Activated CD8-positive, alpha-beta T cell treated with anti-CD3 and anti-CD28 coated beads for 36 hours (primary cell): ENCODE data around the gene MNT. TPM values are rescaled to one million over a fixed set of nuclear protein-coding genes. Genes with fewer than 3 reads are reported as not detected.

Experiments
- ATAC-seq: fragments of 200-7000 bp; cut with Tn5 transposase; one replicate; pipeline ENCODE4 v1.10.0; 2021; ENCODE audit warnings: mild to moderate bottlenecking, moderate library complexity
- CTCF ChIA-PET: fragments of 350-600 bp; sonication (Branson Sonifier 250); formaldehyde crosslinking; loops from one replicate; lab custom pipeline; 2021; ENCODE audit warnings: antibody characterized with exemption; lab: Charles Lee
- POLR2A ChIA-PET: fragments of 350-600 bp; sonication (Branson Sonifier 250); formaldehyde crosslinking; loops from one replicate; lab custom pipeline; 2021; ENCODE audit warnings: antibody characterized with exemption; lab: Charles Lee
- DNase-seq: peaks from one replicate; pipeline ENCODE4 v3.0.0-alpha.2; 2020
- H3K27ac Mint-ChIP-seq: one replicate; pipeline ENCODE4 v1.8.0; 2021; ENCODE audit warnings: mild to moderate bottlenecking, mixed read lengths
- H3K27me3 Mint-ChIP-seq: one replicate; pipeline ENCODE4 v1.8.0; 2021; ENCODE audit warnings: mixed read lengths
- H3K36me3 Mint-ChIP-seq: one replicate; pipeline ENCODE4 v1.8.0; 2021; ENCODE audit warnings: low read depth, mixed read lengths
- H3K4me1 Mint-ChIP-seq: one replicate; pipeline ENCODE4 v1.8.0; 2021; ENCODE audit warnings: low read depth, mixed read lengths
- H3K4me3 Mint-ChIP-seq: one replicate; pipeline ENCODE4 v1.8.0; 2021; ENCODE audit warnings: mild to moderate bottlenecking, moderate library complexity, mixed read lengths
- H3K9me3 Mint-ChIP-seq: one replicate; pipeline ENCODE4 v1.8.0; 2021; ENCODE audit warnings: mixed read lengths
- CTCF ChIP-seq: fragments of 200-600 bp; IDR thresholded peaks from one replicate; pipeline ENCODE4 v1.8.0; 2022; ENCODE audit warnings: antibody characterized with exemption, mild to moderate bottlenecking
- intact Hi-C: fragments of 100-400 bp; cut with micrococcal nuclease; formaldehyde crosslinking; loops from one replicate; pipeline ENCODE4 v1.10.0; 2022
- total RNA-seq, 2 experiments: library from RNA; stranded (reverse); gene quantifications; one replicate each; pipeline ENCODE4 v1.2.3, GENCODE V29; 2021

The MNT gene
- total RNA-seq, 2 experiments from 2014 or later = 21.6 to 23.1 TPM

DNA sequence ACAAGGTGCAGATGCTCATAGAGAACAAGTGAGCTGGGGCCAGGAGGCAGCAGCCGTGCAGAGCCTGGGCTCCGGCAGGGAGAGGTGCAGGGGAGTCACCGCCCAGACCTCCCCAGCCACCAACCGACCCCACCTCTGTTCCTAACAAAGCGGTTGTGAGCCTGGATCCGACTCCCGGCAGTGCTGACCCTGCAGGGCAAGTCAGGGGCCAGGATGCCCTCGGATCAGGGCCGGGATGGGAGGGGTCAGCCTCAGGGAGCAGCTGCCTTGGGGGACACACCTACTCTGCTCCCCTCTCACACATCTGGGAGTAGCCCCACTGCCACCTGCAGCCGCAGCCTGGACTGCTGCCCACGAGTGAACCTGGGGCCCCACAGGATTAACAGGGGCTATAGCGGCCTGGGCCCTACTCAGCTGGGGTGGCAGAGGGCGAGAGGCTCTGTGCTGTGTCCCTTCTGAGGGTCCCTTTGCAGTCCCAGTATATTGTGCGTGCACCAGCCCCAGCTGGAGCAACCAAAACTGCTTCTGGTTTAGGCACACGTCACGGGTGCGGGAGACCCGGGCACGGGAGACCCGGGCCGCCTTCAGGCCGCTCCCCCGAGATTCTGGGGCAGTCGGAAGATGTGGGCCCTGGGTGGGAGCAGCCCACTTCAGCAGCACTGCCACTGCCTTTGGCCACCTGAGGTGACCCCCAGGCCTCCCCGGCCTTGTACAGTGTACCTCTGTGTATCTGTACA lies 21.2 kb downstream of the MNT start:
- ChIA-PET POLR2A (interaction anchor here (1.1 to 4.3 kb wide), 2 partner anchors 11 to 32 kb away, joined by 6 to 21 read pairs; no protein-coding TSS in a partner anchor), CTCF (interaction anchor here (0.9 to 14.2 kb wide), 3 partner anchors 12 to 35 kb away, joined by 3 to 463 read pairs (median 3); no protein-coding TSS in a partner anchor)
- no peaks in the 10 kb centered on the region for H3K9me3 Mint-ChIP-seq
- no peaks in the 10 kb centered on the region for H3K27me3 Mint-ChIP-seq
- H3K27ac Mint-ChIP-seq = no peak overlapping the region
- intact Hi-C loops = no loop called here
- no peak overlapping the region for H3K4me3 Mint-ChIP-seq
- no peak for TF ChIP-seq CTCF
- no peaks in the 10 kb centered on the region for H3K4me1 Mint-ChIP-seq
- DNase-seq (no peak), ATAC-seq (no peak)
- no peaks in the 10 kb centered on the region for H3K36me3 Mint-ChIP-seq

DNA sequence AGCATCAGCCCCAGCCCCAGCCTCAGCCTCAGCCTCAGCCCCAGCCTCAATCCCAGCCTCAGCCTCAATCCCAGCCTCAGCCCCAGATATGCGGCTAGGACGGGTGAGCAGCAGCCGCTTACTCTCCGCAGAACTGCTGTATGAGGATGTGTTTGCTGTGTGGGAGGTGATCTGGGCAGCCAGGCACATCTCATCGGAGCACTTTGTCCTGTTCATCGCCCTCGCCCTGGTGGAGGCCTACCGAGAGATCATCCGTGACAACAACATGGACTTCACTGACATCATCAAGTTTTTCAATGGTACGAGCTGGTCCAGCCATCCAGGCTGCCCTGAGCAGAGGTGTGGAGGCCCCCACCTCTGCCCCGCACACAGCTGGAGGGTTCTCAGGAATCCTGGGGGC lies 22.0 kb downstream of the MNT start:
- intact Hi-C loops = no loop called here
- Mint-ChIP-seq H3K9me3 (no peaks in the 10 kb centered on the region), H3K36me3 (no peaks in the 10 kb centered on the region), H3K27ac (no peak overlapping the region), H3K4me1 (no peaks in the 10 kb centered on the region), H3K4me3 (no peak overlapping the region), H3K27me3 (no peaks in the 10 kb centered on the region)
- TF ChIP-seq CTCF = no peak
- DNase-seq (no peak), ATAC-seq (no peak)
- ChIA-PET POLR2A (no interaction called here), CTCF (interaction anchor here (1.0 to 14.2 kb wide), 2 partner anchors 12 to 36 kb away, joined by 3 to 463 read pairs; no protein-coding TSS in a partner anchor)

DNA sequence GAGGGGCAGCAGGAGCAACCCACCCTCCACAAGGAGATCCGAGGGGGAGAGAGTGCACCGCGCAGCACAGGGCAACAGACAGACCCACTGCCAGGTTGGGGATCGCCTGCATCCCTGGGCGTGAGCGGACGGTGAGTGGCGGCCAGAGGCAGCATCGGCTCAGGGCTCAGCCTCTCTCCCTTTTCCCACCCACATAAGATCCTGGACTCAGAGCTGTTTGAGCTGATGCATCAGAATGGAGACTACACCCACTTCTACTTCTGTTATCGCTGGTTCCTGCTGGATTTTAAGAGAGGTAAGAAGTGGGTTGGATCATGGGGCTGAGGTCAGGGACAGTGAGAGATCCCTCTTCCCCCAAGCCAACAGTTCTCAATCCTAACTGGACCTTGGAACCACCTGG lies 23.2 kb downstream of the MNT start:
- intact Hi-C loops = no loop called here
- Mint-ChIP-seq H3K27me3 (no peaks in the 10 kb centered on the region), H3K36me3 (no peaks in the 10 kb centered on the region), H3K4me1 (no peaks in the 10 kb centered on the region), H3K4me3 (no peak overlapping the region), H3K27ac (no peak overlapping the region), H3K9me3 (no peaks in the 10 kb centered on the region)
- TF ChIP-seq CTCF = no peak
- no peak for DNase-seq
- CTCF ChIA-PET = interaction anchor here (14.2 kb wide), 1 partner anchor 37 kb away, joined by 463 read pairs; no protein-coding TSS in a partner anchor
- POLR2A ChIA-PET = no interaction called here
- no peak for ATAC-seq

- H3K27ac Mint-ChIP-seq = no peak overlapping the region
- no peaks in the 10 kb centered on the region for H3K36me3 Mint-ChIP-seq
- DNase-seq (no peak), ATAC-seq (no peak)
- intact Hi-C loops = no loop called here
- no peak overlapping the region for H3K4me3 Mint-ChIP-seq
- ChIA-PET CTCF (interaction anchor here (14.2 kb wide), 1 partner anchor 39 kb away, joined by 463 read pairs; no protein-coding TSS in a partner anchor), POLR2A (no interaction called here)
- H3K27me3 Mint-ChIP-seq = no peaks in the 10 kb centered on the region
- no peak for TF ChIP-seq CTCF
- no peaks in the 10 kb centered on the region for H3K4me1 Mint-ChIP-seq
- no peaks in the 10 kb centered on the region for H3K9me3 Mint-ChIP-seq
Measured at GRCh38 chr17:2376107-2376506, 24.8 kb downstream of the MNT start.

DNA sequence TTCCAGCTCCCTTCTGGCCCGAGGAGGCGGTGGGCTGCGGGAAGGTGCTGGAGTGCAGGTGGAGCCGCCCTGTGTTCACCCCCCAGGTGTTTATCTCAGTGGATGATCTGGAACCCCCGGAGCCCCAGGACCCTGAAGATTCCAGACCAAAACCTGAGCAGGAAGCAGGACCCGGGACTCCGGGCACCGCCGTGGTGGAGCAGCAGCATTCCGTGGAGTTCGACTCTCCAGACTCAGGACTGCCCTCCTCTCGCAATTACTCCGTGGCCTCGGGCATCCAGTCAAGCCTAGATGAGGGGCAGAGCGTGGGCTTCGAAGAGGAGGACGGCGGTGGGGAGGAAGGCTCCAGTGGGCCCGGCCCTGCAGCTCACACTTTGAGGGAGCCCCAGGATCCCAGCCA lies 25.5 kb downstream of the MNT start:
- CTCF ChIA-PET = interaction anchor here (14.2 kb wide), 1 partner anchor 39 kb away, joined by 463 read pairs; no protein-coding TSS in a partner anchor
- H3K9me3 Mint-ChIP-seq = no peaks in the 10 kb centered on the region
- no peak for DNase-seq
- intact Hi-C loops = no loop called here
- no peaks in the 10 kb centered on the region for H3K27me3 Mint-ChIP-seq
- POLR2A ChIA-PET = no interaction called here
- no peak overlapping the region for H3K4me3 Mint-ChIP-seq
- H3K36me3 Mint-ChIP-seq = no peaks in the 10 kb centered on the region
- no peak overlapping the region for H3K27ac Mint-ChIP-seq
- no peak for TF ChIP-seq CTCF
- H3K4me1 Mint-ChIP-seq = no peaks in the 10 kb centered on the region
- ATAC-seq = no peak
